Endothelial cell of umbilical vein (primary cell): Measurements from ENCODE around the gene P4HA3. TPM values are rescaled to one million over a fixed set of nuclear protein-coding genes. Genes with fewer than 3 reads are reported as not detected.
A peak's percentile ranks its signal among the peaks of the same experiment; 100 is the strongest.

ENCODE experiments used
- BruUV-seq: library from RNA; stranded (reverse); fragments of 400-500 nt; replicated peaks from 2 replicates; lab custom pipeline; 2021; lab: Mats Ljungman, UMichigan
- CTCF ChIA-PET: fragments of 300-600, 350-600 bp; sonication (Branson Sonifier 250); formaldehyde crosslinking; loops from one replicate; lab custom pipeline; 2021; ENCODE audit warnings: antibody characterized with exemption, inconsistent platforms; lab: Charles Lee
- POLR2A ChIA-PET: fragments of 300-600, 350-600 bp; sonication (Branson Sonifier 250); formaldehyde crosslinking; loops from one replicate; lab custom pipeline; 2021; ENCODE audit warnings: antibody characterized with exemption, inconsistent platforms; lab: Charles Lee
- DNase-seq: peaks from one replicate; pipeline ENCODE4 v3.0.0-alpha.2; 2011; ENCODE audit warnings: low read depth, low spot score
- FAIRE-seq: peaks from 2 replicates; lab custom pipeline; 2011; peaks lifted over from hg19 to GRCh38; lab: Jason Lieb, UNC
- H2AFZ ChIP-seq: 2 replicates; pipeline ENCODE4 v1.6.0; 2012; ENCODE audit warnings: low read depth, low read length, control low read depth, inconsistent platforms
- H3K27ac ChIP-seq: 2 replicates; pipeline ENCODE4 v1.5.1; 2011; ENCODE audit warnings: low read depth, mild to moderate bottlenecking, control low read depth, low read length, moderate library complexity; ENCODE audit not compliant: insufficient read depth
- H3K27me3 ChIP-seq, 2 experiments: 2 replicates each; pipeline versions ENCODE4 v1.6.0 to v1.6.1; 2011; ENCODE audit warnings: low read length in 2 of 2, mixed read lengths in 1 of 2; ENCODE audit not compliant: control insufficient read depth in 2 of 2, insufficient read depth in 2 of 2
- H3K36me3 ChIP-seq, 2 experiments: 2 replicates in 1 of 2; 3 replicates in 1 of 2; pipeline ENCODE4 v1.5.1; 2011; ENCODE audit warnings: low read length in 2 of 2, mild to moderate bottlenecking in 1 of 2, moderate library complexity in 1 of 2; ENCODE audit not compliant: control insufficient read depth in 2 of 2, insufficient read depth in 2 of 2; ENCODE audit errors: extremely low read depth in 1 of 2
- H3K4me1 ChIP-seq: 3 replicates; pipeline ENCODE4 v1.5.1; 2011; ENCODE audit warnings: mild to moderate bottlenecking, low read length; ENCODE audit not compliant: control insufficient read depth, insufficient read depth; ENCODE audit errors: extremely low read depth
- H3K4me2 ChIP-seq: 2 replicates; pipeline ENCODE4 v1.6.1; 2011; ENCODE audit warnings: low read length, control low read depth, mixed read lengths; ENCODE audit not compliant: insufficient read depth
- H3K4me3 ChIP-seq, 3 experiments: fragments of 200-600 bp in 1 of 3; sonication (generic), shearing (Covaris generic) in 1 of 3; replicated peaks in 1 of 3; 2 replicates each; pipeline ENCODE4 v1.5.1; 2011 to 2016; ENCODE audit warnings: control low read depth in 3 of 3, low read length in 3 of 3, mild to moderate bottlenecking in 2 of 3, inconsistent platforms in 1 of 3, low read depth in 1 of 3, moderate library complexity in 1 of 3; ENCODE audit not compliant: insufficient read depth in 1 of 3
- H3K79me2 ChIP-seq: 2 replicates; pipeline ENCODE4 v1.6.0; 2012; ENCODE audit warnings: low read length, inconsistent platforms; ENCODE audit not compliant: control insufficient read depth, insufficient read depth
- H3K9ac ChIP-seq: replicated peaks from 2 replicates; pipeline ENCODE3; 2011; ENCODE audit warnings: low read length, control low read depth; ENCODE audit not compliant: insufficient read depth; ENCODE audit errors: extremely low read depth
- H3K9me1 ChIP-seq: replicated peaks from 3 replicates; pipeline ENCODE4 v1.6.0; 2011; ENCODE audit warnings: mild to moderate bottlenecking, low read length; ENCODE audit not compliant: control insufficient read depth, insufficient read depth; ENCODE audit errors: extremely low read depth
- H3K9me3 ChIP-seq: replicated peaks from 2 replicates; pipeline ENCODE4 v1.5.1; 2012; ENCODE audit warnings: low read length, inconsistent platforms; ENCODE audit not compliant: control insufficient read depth, insufficient read depth
- H4K20me1 ChIP-seq: replicated peaks from 2 replicates; pipeline ENCODE3; 2011; ENCODE audit warnings: mild to moderate bottlenecking, low read length; ENCODE audit not compliant: control insufficient read depth, insufficient read depth; ENCODE audit errors: extremely low read depth
- EZH2 ChIP-seq: IDR thresholded peaks from 2 replicates; pipeline ENCODE4 v1.6.1; 2012; ENCODE audit warnings: borderline replicate concordance, low read depth, mild to moderate bottlenecking, moderate library complexity, low read length, inconsistent platforms; ENCODE audit not compliant: severe bottlenecking
- FOS ChIP-seq: IDR thresholded peaks from 2 replicates; pipeline ENCODE4 v1.6.1; 2011; ENCODE audit warnings: mild to moderate bottlenecking, low read length, moderate library complexity, borderline replicate concordance; ENCODE audit not compliant: insufficient read depth
- GATA2 ChIP-seq: IDR thresholded peaks from 2 replicates; pipeline ENCODE4 v1.7.0; 2011; ENCODE audit warnings: low read depth, mild to moderate bottlenecking, moderate library complexity, mixed read lengths, low read length; ENCODE audit not compliant: insufficient read length, insufficient read depth
- JUN ChIP-seq: IDR thresholded peaks from 2 replicates; pipeline ENCODE4 v1.6.1; 2011; ENCODE audit warnings: borderline replicate concordance, low read depth; ENCODE audit not compliant: insufficient read length, insufficient read depth
- MYC ChIP-seq: IDR thresholded peaks from one replicate; pipeline ENCODE4 v1.6.1; 2011; ENCODE audit warnings: mild to moderate bottlenecking, low read depth, low read length
- POLR2A ChIP-seq: IDR thresholded peaks from 2 replicates; pipeline ENCODE4 v1.6.1; 2012; ENCODE audit warnings: low read depth, mild to moderate bottlenecking, control low read depth, low read length
- POLR2AphosphoS5 ChIP-seq: IDR thresholded peaks from 2 replicates; pipeline ENCODE4 v1.6.1; 2012; ENCODE audit warnings: low read depth, mild to moderate bottlenecking, control low read depth, low read length, moderate library complexity; ENCODE audit not compliant: insufficient read depth
- dilution Hi-C: fragments of 300-500 bp; cut with MboI; formaldehyde crosslinking; loops from one replicate; pipeline ENCODE4 v1.15.0; 2019; ENCODE audit warnings: low sequenced_read_pairs; ENCODE audit not compliant: extremely low pct_ligation_motif_present
- intact Hi-C: fragments of 100-400 bp; cut with micrococcal nuclease; formaldehyde crosslinking; loops from one replicate; pipeline ENCODE4 v1.10.0; 2022
- polyA plus RNA-seq, 4 experiments: library from polyadenylated mRNA; depleted of rRNA in 3 of 4; stranded (reverse) in 3 of 4; unstranded in 1 of 4; fragments of >200 nt; gene quantifications; 2 replicates each; pipeline versions ENCODE4 v1.2.1 to v1.2.3, GENCODE V29; 2011 to 2012; ENCODE audit warnings: missing spikeins in 1 of 4
- total RNA-seq: library from RNA; stranded (reverse); gene quantifications from 2 replicates; pipeline ENCODE4 v1.2.3, GENCODE V29; 2021
- TF ChIP-seq, protein P1 (sequence below): IDR thresholded peaks from 2 replicates; pipeline ENCODE4 v1.6.1; 2011; ENCODE audit not compliant: insufficient read depth, insufficient read length
- TF ChIP-seq, protein P2 (sequence below), 2 donors: IDR thresholded peaks; 1 replicate in 1 of 2; 2 replicates in 1 of 2; pipeline ENCODE4 v1.5.1; 2011; ENCODE audit warnings: low read length in 2 of 2, mild to moderate bottlenecking in 2 of 2, moderate library complexity in 2 of 2, control low read depth in 1 of 2, inconsistent platforms in 1 of 2, low read depth in 1 of 2; ENCODE audit not compliant: insufficient read depth in 1 of 2; ENCODE audit errors: extremely low read depth in 1 of 2

Gene P4HA3
- total and polyA plus RNA-seq, 2 donors (not counting 3 experiments of a cell fraction or from before 2014, with no cell fraction given) = 26.9 to 40.0 TPM

DNA sequence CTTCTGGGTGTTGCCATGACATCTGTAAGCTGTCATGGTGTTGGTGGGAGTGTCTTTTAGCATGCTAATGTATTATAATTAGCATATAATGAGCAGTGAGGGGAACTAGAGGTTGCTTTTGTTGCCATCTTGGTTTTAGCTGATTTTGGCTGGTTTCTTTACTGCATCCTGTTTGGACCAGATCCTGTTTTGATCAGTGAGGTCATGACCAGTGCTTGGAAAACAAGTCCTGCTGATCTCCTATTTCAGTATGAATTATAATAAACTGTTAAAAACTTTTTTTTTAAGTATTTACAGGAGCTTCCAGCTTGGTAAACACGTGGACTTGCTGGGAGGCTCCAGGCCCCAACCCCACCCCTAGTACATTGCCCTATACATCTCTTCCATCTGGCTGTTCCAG lies 30.5 kb upstream of the P4HA3 start:
- no TSS peak for BruUV-seq
- ChIA-PET POLR2A (no interaction called here), CTCF (interaction anchor here (1.6 kb wide), 1 partner anchor 107 kb away, joined by 5 read pairs; no protein-coding TSS in a partner anchor)
- Histone ChIP-seq H3K36me3 (peaks cover 11 to 22% of the 10 kb centered on the region in 2 experiments), H3K27me3 (no peaks in the 10 kb centered on the region), H3K9me1 (no peaks in the 10 kb centered on the region), H3K27ac (no peak overlapping the region), H3K9me3 (no peaks in the 10 kb centered on the region), H4K20me1 (no peaks in the 10 kb centered on the region), H3K9ac (no peak overlapping the region), H3K4me2 (no peak overlapping the region), H3K79me2 (no peaks in the 10 kb centered on the region), H3K4me3 (no peak overlapping the region), H3K4me1 (peaks cover 10% of the 10 kb centered on the region), H2AFZ (no peak overlapping the region)
- intact Hi-C loops = no loop called here
- dilution Hi-C loops = no loop called here
- DNase-seq (peak; percentile 95), FAIRE-seq (no peak)
- TF ChIP-seq GATA2 = no peak

DNA sequence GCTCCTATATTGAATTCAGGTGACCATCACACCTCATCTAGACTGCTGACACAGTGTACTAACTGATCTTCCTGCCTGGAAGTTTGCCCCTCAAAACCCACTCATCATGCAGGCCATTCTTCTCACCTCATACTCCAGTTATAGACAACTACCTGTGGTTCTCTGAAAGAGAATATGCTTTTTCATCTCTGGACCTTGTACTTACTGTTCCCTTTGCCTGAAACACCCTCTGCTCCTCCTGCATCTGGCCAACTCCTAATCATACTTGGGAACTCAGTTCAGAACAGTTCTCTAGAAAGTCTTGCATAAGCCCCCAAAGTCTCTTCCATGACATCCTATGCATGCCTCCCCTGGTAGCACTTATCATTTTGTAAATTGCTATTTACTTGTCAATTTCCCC lies 28.2 kb upstream of the P4HA3 start:
- POLR2A ChIA-PET = no interaction called here
- CTCF ChIA-PET = no interaction called here
- dilution Hi-C loops = no loop called here
- H3K27ac ChIP-seq = no peak overlapping the region
- intact Hi-C loops = no loop called here
- no peak overlapping the region for H3K4me3 ChIP-seq
- no peak for TF ChIP-seq EZH2
- TF ChIP-seq, protein P1, sequence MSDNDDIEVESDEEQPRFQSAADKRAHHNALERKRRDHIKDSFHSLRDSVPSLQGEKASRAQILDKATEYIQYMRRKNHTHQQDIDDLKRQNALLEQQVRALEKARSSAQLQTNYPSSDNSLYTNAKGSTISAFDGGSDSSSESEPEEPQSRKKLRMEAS = no peak
- no peak for TF ChIP-seq POLR2A
- no peak for TF ChIP-seq FOS
- no peak for TF ChIP-seq MYC
- TF ChIP-seq GATA2 = no peak
- TF ChIP-seq, protein P2, sequence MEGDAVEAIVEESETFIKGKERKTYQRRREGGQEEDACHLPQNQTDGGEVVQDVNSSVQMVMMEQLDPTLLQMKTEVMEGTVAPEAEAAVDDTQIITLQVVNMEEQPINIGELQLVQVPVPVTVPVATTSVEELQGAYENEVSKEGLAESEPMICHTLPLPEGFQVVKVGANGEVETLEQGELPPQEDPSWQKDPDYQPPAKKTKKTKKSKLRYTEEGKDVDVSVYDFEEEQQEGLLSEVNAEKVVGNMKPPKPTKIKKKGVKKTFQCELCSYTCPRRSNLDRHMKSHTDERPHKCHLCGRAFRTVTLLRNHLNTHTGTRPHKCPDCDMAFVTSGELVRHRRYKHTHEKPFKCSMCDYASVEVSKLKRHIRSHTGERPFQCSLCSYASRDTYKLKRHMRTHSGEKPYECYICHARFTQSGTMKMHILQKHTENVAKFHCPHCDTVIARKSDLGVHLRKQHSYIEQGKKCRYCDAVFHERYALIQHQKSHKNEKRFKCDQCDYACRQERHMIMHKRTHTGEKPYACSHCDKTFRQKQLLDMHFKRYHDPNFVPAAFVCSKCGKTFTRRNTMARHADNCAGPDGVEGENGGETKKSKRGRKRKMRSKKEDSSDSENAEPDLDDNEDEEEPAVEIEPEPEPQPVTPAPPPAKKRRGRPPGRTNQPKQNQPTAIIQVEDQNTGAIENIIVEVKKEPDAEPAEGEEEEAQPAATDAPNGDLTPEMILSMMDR (IDR thresholded peaks at IDR 0.05; ENCODE audit: extremely low read depth in 1 of 2, insufficient read depth in 1 of 2, low read depth in 1 of 2, low read length in 2 of 2) = no peak
- TF ChIP-seq POLR2AphosphoS5 = no peak
- TF ChIP-seq JUN = no peak
- no TSS peak for BruUV-seq
- H3K4me2 ChIP-seq = no peak overlapping the region
- no peaks in the 10 kb centered on the region for H3K9me1 ChIP-seq
- FAIRE-seq = no peak
- H3K36me3 ChIP-seq = peaks cover 10 to 15% of the 10 kb centered on the region in 2 experiments
- H3K79me2 ChIP-seq = no peaks in the 10 kb centered on the region
- no peaks in the 10 kb centered on the region for H4K20me1 ChIP-seq
- H3K4me1 ChIP-seq = peaks cover 10% of the 10 kb centered on the region
- no peaks in the 10 kb centered on the region for H3K27me3 ChIP-seq
- no peak overlapping the region for H3K9ac ChIP-seq
- no peak overlapping the region for H2AFZ ChIP-seq
- no peak for DNase-seq
- H3K9me3 ChIP-seq = no peaks in the 10 kb centered on the region
